Esophagus muscularis mucosa (tissue), 4 donors: ENCODE measurements around the gene IGF2BP1. TPM values are rescaled to one million over a fixed set of nuclear protein-coding genes. Genes with fewer than 3 reads are reported as not detected.

Source experiments
- DNase-seq: peaks from one replicate; pipeline ENCODE4 v3.0.0-alpha.2; 2017; ENCODE audit errors: extremely low spot score
- H3K27ac ChIP-seq, 4 donors: fragments of 200-600 bp; sonication (generic); replicated peaks in 1 of 4; 1 replicate in 3 of 4; 2 replicates in 1 of 4; pipeline ENCODE4 v1.5.1; 2016 to 2019; ENCODE audit warnings: mild to moderate bottlenecking in 1 of 4
- H3K27me3 ChIP-seq, 4 donors: fragments of 200-600 bp; sonication (generic); one replicate each; pipeline versions ENCODE4 v1.5.1 to v1.6.0; 2016 to 2019
- H3K36me3 ChIP-seq, 4 donors: fragments of 200-600 bp; sonication (generic); one replicate each; pipeline ENCODE4 v1.5.1; 2016 to 2019
- H3K4me1 ChIP-seq, 4 donors: fragments of 200-600 bp; sonication (generic); one replicate each; pipeline ENCODE4 v1.5.1; 2016 to 2019
- H3K4me3 ChIP-seq, 4 donors: fragments of 200-600 bp; sonication (generic); 1 replicate in 2 of 4; 2 replicates in 2 of 4; pipeline ENCODE4 v1.5.1; 2016 to 2019; ENCODE audit warnings: mild to moderate bottlenecking in 4 of 4, moderate library complexity in 1 of 4
- H3K9me3 ChIP-seq, 4 donors: fragments of 200-600 bp; sonication (generic); 1 replicate in 3 of 4; 2 replicates in 1 of 4; pipeline ENCODE4 v1.5.1; 2016 to 2019
- CTCF ChIP-seq, 3 experiments: fragments of 200-600 bp in 2 of 3; fragments of 450-650 bp in 1 of 3; sonication (generic) in 2 of 3; IDR thresholded peaks; one replicate each; pipeline ENCODE4 v1.5.1; 2017 to 2019; ENCODE audit warnings: antibody characterized with exemption in 3 of 3, mild to moderate bottlenecking in 2 of 3, moderate library complexity in 1 of 3
- EP300 ChIP-seq: sonication (generic); formaldehyde crosslinking; IDR thresholded peaks from one replicate; pipeline ENCODE4 v1.6.1; 2017; ENCODE audit warnings: antibody characterized with exemption
- POLR2A ChIP-seq: fragments of 450-650 bp; IDR thresholded peaks from one replicate; pipeline ENCODE4 v1.6.1; 2017; ENCODE audit warnings: antibody characterized with exemption, moderate library complexity, mild to moderate bottlenecking, low read depth
- POLR2AphosphoS5 ChIP-seq, 2 donors: sonication (generic); formaldehyde crosslinking; IDR thresholded peaks; one replicate each; pipeline ENCODE4 v1.6.1; 2017; ENCODE audit warnings: antibody characterized with exemption in 2 of 2
- WGBS: methylation state at CpG from one replicate; pipeline ENCODE4 v1.1.5; 2018; 5-methylcytosine and 5-hydroxymethylcytosine counted together
- intact Hi-C: fragments of 100-400 bp; cut with DNase I; formaldehyde crosslinking; loops from one replicate; pipeline ENCODE4 v1.15.1; 2023
- total RNA-seq, 4 donors: library from RNA; depleted of rRNA; stranded (reverse); fragments of >200 nt; gene quantifications; one replicate each; pipeline versions ENCODE4 v1.1.0 to v1.2.1, GENCODE V29; 2016

The IGF2BP1 gene
- total RNA-seq, 4 donors from 2014 or later = not detected

- H3K9me3 ChIP-seq = no peaks in the 10 kb centered on the region
- H3K4me1 ChIP-seq = peaks cover 30 to 37% (median 33%) of the 10 kb centered on the region in 4 donors
- H3K36me3 ChIP-seq = no peaks in the 10 kb centered on the region
- H3K27ac ChIP-seq = no peak overlapping the region
- TF ChIP-seq CTCF (IDR thresholded peaks at IDR 0.05) (no peak), POLR2AphosphoS5 (IDR thresholded peaks at IDR 0.05) (no peak), EP300 (no peak), POLR2A (no peak)
- peak overlapping the region; percentile 16 to 45 (median 32) for H3K4me3 ChIP-seq
- peak; percentile 77 for DNase-seq
- intact Hi-C loops = no loop called here
- WGBS = 4% methylated on average over 39 of the region's 63 CpGs
- H3K27me3 ChIP-seq = peaks cover 16 to 100% (median 86%) of the 10 kb centered on the region in 4 donors
Measured at GRCh38 chr17:48997827-48998586, 822 bp downstream of the IGF2BP1 start.

- peaks cover 30 to 39% (median 33%) of the 10 kb centered on the region in 4 donors for H3K4me1 ChIP-seq
Measured at GRCh38 chr17:48998587-48999440, 1.6 kb downstream of the IGF2BP1 start.

GRCh38 chr17:49000943-49001342 is 3.8 kb downstream of the IGF2BP1 start:
- intact Hi-C loops = loop anchor here (10.0 kb wide), 1 partner anchor 366 kb away; no protein-coding TSS in a partner anchor
- Histone ChIP-seq H3K4me3 (no peak overlapping the region), H3K36me3 (no peaks in the 10 kb centered on the region), H3K4me1 (peaks cover 26 to 34% (median 28%) of the 10 kb centered on the region in 4 donors), H3K27ac (no peak overlapping the region), H3K27me3 (peaks cover 10 to 100% (median 82%) of the 10 kb centered on the region in 4 donors), H3K9me3 (no peaks in the 10 kb centered on the region)
- TF ChIP-seq POLR2AphosphoS5 (IDR thresholded peaks at IDR 0.05) = no peak
- no peak for TF ChIP-seq POLR2A
- no peak for TF ChIP-seq CTCF (IDR thresholded peaks at IDR 0.05)
- TF ChIP-seq EP300 = no peak
- 73% methylated on average over 1 of the region's 1 CpG for WGBS
- DNase-seq = no peak

More at GRCh38 chr17:48998587-48999440, 1.6 kb downstream of the IGF2BP1 start:
- peaks cover 16 to 100% (median 88%) of the 10 kb centered on the region in 4 donors for H3K27me3 ChIP-seq
- peak; percentile 37 for DNase-seq
- H3K36me3 ChIP-seq = no peaks in the 10 kb centered on the region
- peak overlapping the region in 2 of 4 donors; percentile 6 to 30 for H3K4me3 ChIP-seq
- intact Hi-C loops = no loop called here
- no peaks in the 10 kb centered on the region for H3K9me3 ChIP-seq
- no peak overlapping the region for H3K27ac ChIP-seq
- TF ChIP-seq POLR2AphosphoS5 (IDR thresholded peaks at IDR 0.05) = peak in 1 of 2 donors; percentile 46
- no peak for TF ChIP-seq POLR2A
- no peak for TF ChIP-seq EP300
- 29% methylated on average over 20 of the region's 25 CpGs for WGBS

- Histone ChIP-seq H3K27ac (no peak overlapping the region), H3K27me3 (peaks cover 10 to 100% (median 76%) of the 10 kb centered on the region in 4 donors), H3K4me1 (peaks cover 18 to 27% (median 20%) of the 10 kb centered on the region in 4 donors), H3K9me3 (no peaks in the 10 kb centered on the region), H3K36me3 (no peaks in the 10 kb centered on the region), H3K4me3 (no peak overlapping the region)
- TF ChIP-seq EP300 = no peak
- no peak for TF ChIP-seq CTCF (IDR thresholded peaks at IDR 0.05)
- no peak for TF ChIP-seq POLR2A
- no peak for TF ChIP-seq POLR2AphosphoS5 (IDR thresholded peaks at IDR 0.05)
- DNase-seq = no peak
- intact Hi-C loops = loop anchor here (10.0 kb wide), 1 partner anchor 367 kb away; no protein-coding TSS in a partner anchor
Measured at GRCh38 chr17:49001671-49002070, 4.5 kb downstream of the IGF2BP1 start.
